Activated naive CD4-positive, alpha-beta T cell treated with Interleukin-2 at 50 U/mL for 16 hours (primary cell): ENCODE data around the gene PHYKPL.
A peak's percentile ranks its signal among the peaks of the same experiment; 100 is the strongest.

ENCODE experiments used
- DNase-seq: peaks from one replicate; pipeline ENCODE4 v3.0.0-alpha.2; 2020

The PHYKPL gene

GRCh38 chr5:178182158-178182876 is 50.3 kb downstream of the PHYKPL start:
- no peak for DNase-seq

GRCh38 chr5:178180141-178180863 is 52.3 kb downstream of the PHYKPL start:
- no peak for DNase-seq

GRCh38 chr5:178177569-178177968 is 55.0 kb downstream of the PHYKPL start:
- DNase-seq = no peak

GRCh38 chr5:178176791-178177190 is 55.8 kb downstream of the PHYKPL start:
- no peak for DNase-seq

GRCh38 chr5:178174456-178174855 is 58.1 kb downstream of the PHYKPL start:
- no peak for DNase-seq

- DNase-seq = no peak
These were observed 62.1 kb downstream of the PHYKPL start for GRCh38 chr5:178170455-178170854.

GRCh38 chr5:178165581-178165980 is 67.0 kb downstream of the PHYKPL start:
- no peak for DNase-seq

- DNase-seq = peak; percentile 94
These were observed 68.5 kb downstream of the PHYKPL start for GRCh38 chr5:178163772-178164735.

GRCh38 chr5:178162481-178162880 is 70.1 kb downstream of the PHYKPL start:
- DNase-seq = no peak

GRCh38 chr5:178160176-178160575 is 72.4 kb downstream of the PHYKPL start:
- DNase-seq = no peak
